ENCODE measurements around the gene KIAA0825. TPM values are rescaled to one million over a fixed set of nuclear protein-coding genes. Genes with fewer than 3 reads are reported as not detected.

The KIAA0825 gene
- total RNA-seq, 1 donor from 2014 or later: 5.0 TPM

GRCh38 chr5:94499806-94500205 lies 118.6 kb downstream of the KIAA0825 start:
- H3K4me3 Mint-ChIP-seq (ENCODE audit: unreplicated experiment): no peak overlapping the region
- peaks cover 4% of the 10 kb centered on the region for H3K9me3 Mint-ChIP-seq (ENCODE audit: unreplicated experiment)
- H3K36me3 Mint-ChIP-seq (ENCODE audit: unreplicated experiment): no peaks in the 10 kb centered on the region
- no peak overlapping the region for H3K27ac Mint-ChIP-seq (ENCODE audit: unreplicated experiment)
- no peak for DNase-seq (ENCODE audit: extremely low spot score, unreplicated experiment)
- no peaks in the 10 kb centered on the region for H3K4me1 Mint-ChIP-seq (ENCODE audit: unreplicated experiment)
- H3K27me3 Mint-ChIP-seq (ENCODE audit: unreplicated experiment): no peaks in the 10 kb centered on the region
- TF ChIP-seq, protein P1, sequence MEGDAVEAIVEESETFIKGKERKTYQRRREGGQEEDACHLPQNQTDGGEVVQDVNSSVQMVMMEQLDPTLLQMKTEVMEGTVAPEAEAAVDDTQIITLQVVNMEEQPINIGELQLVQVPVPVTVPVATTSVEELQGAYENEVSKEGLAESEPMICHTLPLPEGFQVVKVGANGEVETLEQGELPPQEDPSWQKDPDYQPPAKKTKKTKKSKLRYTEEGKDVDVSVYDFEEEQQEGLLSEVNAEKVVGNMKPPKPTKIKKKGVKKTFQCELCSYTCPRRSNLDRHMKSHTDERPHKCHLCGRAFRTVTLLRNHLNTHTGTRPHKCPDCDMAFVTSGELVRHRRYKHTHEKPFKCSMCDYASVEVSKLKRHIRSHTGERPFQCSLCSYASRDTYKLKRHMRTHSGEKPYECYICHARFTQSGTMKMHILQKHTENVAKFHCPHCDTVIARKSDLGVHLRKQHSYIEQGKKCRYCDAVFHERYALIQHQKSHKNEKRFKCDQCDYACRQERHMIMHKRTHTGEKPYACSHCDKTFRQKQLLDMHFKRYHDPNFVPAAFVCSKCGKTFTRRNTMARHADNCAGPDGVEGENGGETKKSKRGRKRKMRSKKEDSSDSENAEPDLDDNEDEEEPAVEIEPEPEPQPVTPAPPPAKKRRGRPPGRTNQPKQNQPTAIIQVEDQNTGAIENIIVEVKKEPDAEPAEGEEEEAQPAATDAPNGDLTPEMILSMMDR (IDR thresholded peaks at IDR 0.05): no peak

DNA sequence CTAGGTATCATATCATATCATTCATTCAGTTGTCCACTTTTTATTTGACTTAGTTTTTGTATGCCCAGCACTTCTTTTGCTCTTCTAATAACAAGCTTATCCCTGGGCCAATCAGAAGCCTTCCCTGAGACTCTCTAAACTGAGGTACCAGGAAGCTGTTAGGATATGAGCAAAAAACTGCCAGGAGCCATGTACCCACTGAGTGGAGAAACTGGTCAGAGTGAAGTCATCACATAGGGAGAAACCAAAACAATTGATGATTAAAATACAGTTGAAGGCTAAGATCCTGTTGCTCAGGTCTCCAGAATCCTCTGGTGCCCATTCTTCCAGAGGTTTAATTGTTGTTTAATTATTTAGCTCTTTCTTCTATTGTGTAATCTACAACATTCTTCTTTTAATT lies 120.2 kb downstream of the KIAA0825 start:
- no peak overlapping the region for H3K27ac Mint-ChIP-seq (ENCODE audit: unreplicated experiment)
- peaks cover 4% of the 10 kb centered on the region for H3K9me3 Mint-ChIP-seq (ENCODE audit: unreplicated experiment)
- H3K36me3 Mint-ChIP-seq (ENCODE audit: unreplicated experiment): no peaks in the 10 kb centered on the region
- no peak for DNase-seq (ENCODE audit: extremely low spot score, unreplicated experiment)
- no peaks in the 10 kb centered on the region for H3K27me3 Mint-ChIP-seq (ENCODE audit: unreplicated experiment)
- TF ChIP-seq, protein P1 (IDR thresholded peaks at IDR 0.05): no peak
- no peaks in the 10 kb centered on the region for H3K4me1 Mint-ChIP-seq (ENCODE audit: unreplicated experiment)
- H3K4me3 Mint-ChIP-seq (ENCODE audit: unreplicated experiment): no peak overlapping the region

DNA sequence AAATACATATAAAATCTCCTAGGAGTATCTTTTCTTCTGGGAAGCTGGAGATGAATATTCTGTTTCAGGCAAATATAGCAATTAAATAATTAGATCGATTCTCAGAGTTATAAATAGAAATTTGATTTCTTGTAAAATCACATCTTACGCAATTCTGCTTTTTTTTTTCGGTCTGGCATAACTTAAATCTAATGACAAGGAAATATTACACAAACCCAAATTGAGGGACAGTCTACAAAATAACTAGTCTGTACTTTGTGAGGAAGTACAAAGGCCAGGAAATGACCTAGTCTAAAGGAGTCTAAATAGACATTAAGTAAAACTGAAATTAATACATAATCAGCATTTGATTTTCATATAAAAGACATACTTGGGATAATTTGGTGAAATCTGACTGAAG lies 133.3 kb downstream of the KIAA0825 start:
- no peaks in the 10 kb centered on the region for H3K9me3 Mint-ChIP-seq (ENCODE audit: unreplicated experiment)
- no peak overlapping the region for H3K4me3 Mint-ChIP-seq (ENCODE audit: unreplicated experiment)
- TF ChIP-seq, protein P1 (IDR thresholded peaks at IDR 0.05): no peak
- no peak overlapping the region for H3K27ac Mint-ChIP-seq (ENCODE audit: unreplicated experiment)
- H3K4me1 Mint-ChIP-seq (ENCODE audit: unreplicated experiment): no peaks in the 10 kb centered on the region
- no peaks in the 10 kb centered on the region for H3K36me3 Mint-ChIP-seq (ENCODE audit: unreplicated experiment)
- no peaks in the 10 kb centered on the region for H3K27me3 Mint-ChIP-seq (ENCODE audit: unreplicated experiment)
- DNase-seq (ENCODE audit: extremely low spot score, unreplicated experiment): no peak

GRCh38 chr5:94481059-94481458 lies 137.3 kb downstream of the KIAA0825 start:
- TF ChIP-seq, protein P1 (IDR thresholded peaks at IDR 0.05): no peak
- Mint-ChIP-seq H3K27me3 (ENCODE audit: unreplicated experiment) (no peaks in the 10 kb centered on the region), H3K36me3 (ENCODE audit: unreplicated experiment) (no peaks in the 10 kb centered on the region), H3K4me3 (ENCODE audit: unreplicated experiment) (no peak overlapping the region), H3K9me3 (ENCODE audit: unreplicated experiment) (no peaks in the 10 kb centered on the region), H3K27ac (ENCODE audit: unreplicated experiment) (no peak overlapping the region), H3K4me1 (ENCODE audit: unreplicated experiment) (no peaks in the 10 kb centered on the region)
- no peak for DNase-seq (ENCODE audit: extremely low spot score, unreplicated experiment)

DNA sequence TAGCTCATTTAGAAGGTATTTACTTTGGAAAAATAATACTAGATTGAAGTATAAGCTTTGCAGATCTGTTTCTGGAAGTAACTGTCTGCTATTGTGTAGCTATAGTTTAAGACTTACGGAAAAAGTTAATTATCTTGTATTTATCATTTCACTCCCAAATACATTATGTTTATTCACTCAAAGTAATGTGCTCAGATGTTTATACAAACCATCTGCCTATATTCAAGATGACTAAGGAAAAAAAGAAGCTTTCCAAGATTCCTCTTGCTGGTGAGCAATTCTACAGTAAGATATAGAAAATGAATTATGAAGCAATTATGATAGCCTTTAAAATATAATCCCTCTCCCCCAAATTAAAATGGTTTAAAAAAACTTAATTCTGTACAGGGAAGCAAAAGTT lies 137.9 kb downstream of the KIAA0825 start:
- H3K27me3 Mint-ChIP-seq (ENCODE audit: unreplicated experiment): no peaks in the 10 kb centered on the region
- DNase-seq (ENCODE audit: extremely low spot score, unreplicated experiment): no peak

More for the DNA sequence above, 137.9 kb downstream of the KIAA0825 start:
- H3K9me3 Mint-ChIP-seq (ENCODE audit: unreplicated experiment): no peaks in the 10 kb centered on the region
- no peak overlapping the region for H3K4me3 Mint-ChIP-seq (ENCODE audit: unreplicated experiment)
- no peak overlapping the region for H3K27ac Mint-ChIP-seq (ENCODE audit: unreplicated experiment)
- H3K4me1 Mint-ChIP-seq (ENCODE audit: unreplicated experiment): no peaks in the 10 kb centered on the region
- TF ChIP-seq, protein P1 (IDR thresholded peaks at IDR 0.05): no peak
- no peaks in the 10 kb centered on the region for H3K36me3 Mint-ChIP-seq (ENCODE audit: unreplicated experiment)

Data from osteocyte (in vitro differentiated cells).